CD4-positive, alpha-beta T cell (primary cell): ENCODE results near the gene RIC8B. TPM values are rescaled to one million over a fixed set of nuclear protein-coding genes. Genes with fewer than 3 reads are reported as not detected.

Experiments
- ATAC-seq: fragments of 200-7000 bp; cut with Tn5 transposase; one replicate; pipeline ENCODE4 v1.10.0; 2022; ENCODE audit warnings: mild to moderate bottlenecking; ENCODE audit not compliant: poor library complexity
- CTCF ChIA-PET: fragments of 350-600 bp; sonication (Branson Sonifier 250); formaldehyde crosslinking; loops from one replicate; lab custom pipeline; 2021; ENCODE audit warnings: antibody characterized with exemption, inconsistent platforms; lab: Charles Lee
- POLR2A ChIA-PET: fragments of 350-600 bp; sonication (Branson Sonifier 250); formaldehyde crosslinking; loops from one replicate; lab custom pipeline; 2021; ENCODE audit warnings: antibody characterized with exemption, inconsistent platforms; lab: Charles Lee
- DNase-seq, 14 experiments: peaks; one replicate each; pipeline ENCODE4 v3.0.0-alpha.2; 2013 to 2020; ENCODE audit warnings: mixed read lengths in 2 of 14
- H3K27ac ChIP-seq, 2 donors: one replicate each; pipeline versions ENCODE4 v1.5.1 to v1.7.0; 2013; ENCODE audit warnings: low read length in 2 of 2, low read depth in 1 of 2, mild to moderate bottlenecking in 1 of 2
- H3K27me3 ChIP-seq, 2 experiments: 1 replicate in 1 of 2; 2 replicates in 1 of 2; pipeline versions ENCODE4 v1.6.1 to v1.7.0; 2013; ENCODE audit warnings: low read length in 2 of 2, control low read depth in 1 of 2, mild to moderate bottlenecking in 1 of 2, moderate library complexity in 1 of 2; ENCODE audit not compliant: insufficient read depth in 2 of 2, control insufficient read depth in 1 of 2
- H3K36me3 ChIP-seq: one replicate; pipeline ENCODE4 v1.6.1; 2013; ENCODE audit warnings: low read length, control low read depth; ENCODE audit not compliant: insufficient read depth
- H3K4me1 ChIP-seq: one replicate; pipeline ENCODE4 v1.6.1; 2013; ENCODE audit warnings: low read length, control low read depth; ENCODE audit not compliant: insufficient read depth
- H3K4me3 ChIP-seq: one replicate; pipeline ENCODE4 v1.5.1; 2013; ENCODE audit warnings: mild to moderate bottlenecking, low read length, moderate library complexity
- H3K9me3 ChIP-seq, 2 experiments: 1 replicate in 1 of 2; 2 replicates in 1 of 2; pipeline versions ENCODE4 v1.6.1 to v1.7.0; 2013; ENCODE audit warnings: low read length in 2 of 2, mild to moderate bottlenecking in 2 of 2, control low read depth in 1 of 2, moderate library complexity in 1 of 2; ENCODE audit not compliant: control insufficient read depth in 1 of 2, insufficient read depth in 1 of 2
- H3K27ac Mint-ChIP-seq: one replicate; pipeline ENCODE4 v1.8.0; 2020; ENCODE audit warnings: mixed read lengths
- H3K27me3 Mint-ChIP-seq: one replicate; pipeline ENCODE4 v1.8.0; 2021; ENCODE audit warnings: mixed read lengths
- H3K36me3 Mint-ChIP-seq: one replicate; pipeline ENCODE4 v1.8.0; 2021; ENCODE audit warnings: low read depth, mixed read lengths
- H3K4me1 Mint-ChIP-seq: one replicate; pipeline ENCODE4 v1.8.0; 2021; ENCODE audit warnings: low read depth, mixed read lengths
- H3K4me3 Mint-ChIP-seq: one replicate; pipeline ENCODE4 v1.8.0; 2020; ENCODE audit warnings: mild to moderate bottlenecking, mixed read lengths
- H3K9me3 Mint-ChIP-seq: one replicate; pipeline ENCODE4 v1.8.0; 2020; ENCODE audit warnings: mixed read lengths
- intact Hi-C, 2 experiments: fragments of 100-400 bp; cut with DNase I in 1 of 2; cut with micrococcal nuclease in 1 of 2; formaldehyde crosslinking; loops; one replicate each; pipeline versions ENCODE4 v1.15.1 to v1.9.0; 2023 to 2025; cut with DNase I, micrococcal nuclease
- total RNA-seq, 174 experiments: library from RNA in 2 of 174; stranded (reverse) in 2 of 174; gene quantifications; one replicate each; pipeline ENCODE4 v1.2.3 and lab custom pipeline; 2021 to 2026
- TF ChIP-seq, protein P1 (sequence below): fragments of 200-600 bp; IDR thresholded peaks from one replicate; pipeline ENCODE4 v1.8.0; 2022; ENCODE audit warnings: antibody characterized with exemption, mild to moderate bottlenecking

RIC8B gene
- total RNA-seq, 2 experiments from 2014 or later, result 5.5 to 9.0 TPM

DNA sequence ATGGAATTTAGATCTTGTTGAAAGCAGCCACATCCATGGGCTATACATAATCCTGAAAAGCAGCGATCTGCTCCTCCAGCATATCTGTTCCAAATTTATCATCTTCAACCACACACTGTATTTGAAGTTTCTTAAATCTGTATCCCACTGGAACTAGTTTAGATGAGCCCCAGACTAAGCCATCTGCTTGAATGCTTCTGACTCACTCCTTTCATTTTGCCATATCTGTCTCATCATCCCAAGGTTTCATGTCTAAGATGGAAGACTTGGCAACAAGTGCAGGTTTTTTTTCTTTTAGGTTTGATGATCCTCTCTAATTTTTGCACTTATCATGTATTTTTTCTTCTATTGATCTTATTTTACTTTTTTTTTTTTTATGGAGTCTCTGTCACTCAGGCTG, 126.8 kb downstream of the RIC8B start:
- intact Hi-C loops, result no loop called here
- peaks cover 4 to 11% of the 10 kb centered on the region in 2 experiments for H3K27me3 ChIP-seq
- H3K4me1 ChIP-seq, result peaks cover 10% of the 10 kb centered on the region
- H3K9me3 Mint-ChIP-seq, result no peaks in the 10 kb centered on the region
- ChIA-PET CTCF (no interaction called here), POLR2A (no interaction called here)
- TF ChIP-seq, protein P1, sequence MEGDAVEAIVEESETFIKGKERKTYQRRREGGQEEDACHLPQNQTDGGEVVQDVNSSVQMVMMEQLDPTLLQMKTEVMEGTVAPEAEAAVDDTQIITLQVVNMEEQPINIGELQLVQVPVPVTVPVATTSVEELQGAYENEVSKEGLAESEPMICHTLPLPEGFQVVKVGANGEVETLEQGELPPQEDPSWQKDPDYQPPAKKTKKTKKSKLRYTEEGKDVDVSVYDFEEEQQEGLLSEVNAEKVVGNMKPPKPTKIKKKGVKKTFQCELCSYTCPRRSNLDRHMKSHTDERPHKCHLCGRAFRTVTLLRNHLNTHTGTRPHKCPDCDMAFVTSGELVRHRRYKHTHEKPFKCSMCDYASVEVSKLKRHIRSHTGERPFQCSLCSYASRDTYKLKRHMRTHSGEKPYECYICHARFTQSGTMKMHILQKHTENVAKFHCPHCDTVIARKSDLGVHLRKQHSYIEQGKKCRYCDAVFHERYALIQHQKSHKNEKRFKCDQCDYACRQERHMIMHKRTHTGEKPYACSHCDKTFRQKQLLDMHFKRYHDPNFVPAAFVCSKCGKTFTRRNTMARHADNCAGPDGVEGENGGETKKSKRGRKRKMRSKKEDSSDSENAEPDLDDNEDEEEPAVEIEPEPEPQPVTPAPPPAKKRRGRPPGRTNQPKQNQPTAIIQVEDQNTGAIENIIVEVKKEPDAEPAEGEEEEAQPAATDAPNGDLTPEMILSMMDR, result no peak
- H3K27ac Mint-ChIP-seq, result no peak overlapping the region
- DNase-seq (no peak), ATAC-seq (no peak)
- H3K36me3 Mint-ChIP-seq, result no peaks in the 10 kb centered on the region
- no peak overlapping the region for H3K27ac ChIP-seq
- H3K4me3 Mint-ChIP-seq, result no peak overlapping the region
- H3K9me3 ChIP-seq, result no peaks in the 10 kb centered on the region
- H3K4me1 Mint-ChIP-seq, result peaks cover under 1% of the 10 kb centered on the region
- no peaks in the 10 kb centered on the region for H3K36me3 ChIP-seq
- H3K27me3 Mint-ChIP-seq, result peaks cover 22% of the 10 kb centered on the region
- H3K4me3 ChIP-seq, result no peak overlapping the region

DNA sequence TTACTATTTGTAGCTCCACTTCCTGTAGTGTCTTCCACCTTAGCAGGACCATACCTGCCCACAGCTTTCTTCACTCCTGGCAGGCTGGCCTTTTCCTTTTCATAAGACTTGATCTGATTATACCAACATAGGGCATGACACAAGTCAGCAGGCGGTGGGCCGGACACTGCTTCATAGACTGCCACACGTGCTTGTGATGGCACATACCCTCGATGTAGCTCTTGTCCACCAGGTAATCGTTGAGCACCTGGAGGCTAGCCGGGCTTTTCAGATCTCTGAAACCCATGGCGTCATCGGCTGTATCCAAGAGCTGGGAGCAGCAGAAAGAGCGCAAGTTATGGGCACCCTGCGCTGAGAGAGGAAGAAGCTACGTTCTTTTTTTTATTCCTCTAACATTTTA, 127.6 kb downstream of the RIC8B start:
- H3K27ac Mint-ChIP-seq, result no peak overlapping the region
- intact Hi-C loops, result no loop called here
- Histone ChIP-seq H3K9me3 (no peaks in the 10 kb centered on the region), H3K27me3 (peaks cover 4 to 18% of the 10 kb centered on the region in 2 experiments), H3K4me1 (peaks cover 10% of the 10 kb centered on the region), H3K4me3 (no peak overlapping the region), H3K27ac (no peak overlapping the region), H3K36me3 (no peaks in the 10 kb centered on the region)
- H3K27me3 Mint-ChIP-seq, result peaks cover 22% of the 10 kb centered on the region
- H3K36me3 Mint-ChIP-seq, result no peaks in the 10 kb centered on the region
- POLR2A ChIA-PET, result no interaction called here
- H3K4me3 Mint-ChIP-seq, result no peak overlapping the region
- TF ChIP-seq, protein P1, result no peak
- no peak for DNase-seq
- no peak for ATAC-seq
- H3K4me1 Mint-ChIP-seq, result no peaks in the 10 kb centered on the region
- H3K9me3 Mint-ChIP-seq, result no peaks in the 10 kb centered on the region
- CTCF ChIA-PET, result interaction anchor here (0.5 kb wide), 1 partner anchor 129 kb away, joined by 3 read pairs; no protein-coding TSS in a partner anchor

DNA sequence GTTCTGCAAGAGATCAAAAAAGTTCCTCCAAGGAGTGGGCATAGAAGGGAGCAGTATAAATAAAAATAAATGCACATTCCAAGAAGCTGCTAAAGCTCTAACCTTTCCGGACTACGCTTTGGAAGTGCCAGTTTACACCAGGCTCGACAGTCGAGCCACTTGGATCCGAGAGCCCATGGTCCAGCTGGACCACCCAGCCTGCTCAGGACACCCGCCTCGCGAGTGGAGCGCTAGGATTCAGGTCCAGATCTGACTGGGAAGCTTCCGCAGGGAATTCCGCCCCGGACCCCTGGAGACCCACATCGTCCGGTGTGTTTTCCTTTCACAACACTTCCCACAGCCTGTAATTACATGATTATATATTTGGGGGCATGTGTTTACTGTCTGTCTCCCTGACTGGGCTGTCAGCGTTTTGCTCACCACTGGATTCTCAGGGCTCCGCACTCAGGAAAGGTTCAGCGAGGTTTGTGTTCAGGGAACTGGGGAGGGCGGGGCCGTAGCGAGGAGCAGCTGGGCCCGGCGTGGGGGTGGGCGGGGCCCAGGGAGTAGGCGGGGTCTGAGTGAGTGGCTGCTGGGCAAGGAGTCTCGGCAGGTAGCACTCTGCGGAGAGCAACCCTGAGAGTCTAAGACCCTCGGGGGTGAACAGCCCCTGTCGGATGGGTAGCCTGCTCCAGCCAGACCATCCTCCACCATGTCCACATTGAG, 128.9 kb downstream of the RIC8B start:
- Histone ChIP-seq H3K27ac (no peak overlapping the region), H3K36me3 (no peaks in the 10 kb centered on the region), H3K27me3 (peaks cover 4 to 18% of the 10 kb centered on the region in 2 experiments), H3K4me1 (peaks cover 10% of the 10 kb centered on the region), H3K4me3 (peak overlapping the region; percentile 35), H3K9me3 (no peaks in the 10 kb centered on the region)
- Mint-ChIP-seq H3K27ac (no peak overlapping the region), H3K36me3 (no peaks in the 10 kb centered on the region), H3K27me3 (peaks cover 33% of the 10 kb centered on the region), H3K4me3 (peak overlapping the region; percentile 26), H3K9me3 (no peaks in the 10 kb centered on the region), H3K4me1 (no peaks in the 10 kb centered on the region)
- TF ChIP-seq, protein P1, result no peak
- peak; percentile 99 for ATAC-seq
- intact Hi-C loops, result no loop called here
- CTCF ChIA-PET, result interaction anchor here (1.2 kb wide), 1 partner anchor 20 kb away, joined by 3 read pairs; no protein-coding TSS in a partner anchor
- POLR2A ChIA-PET, result no interaction called here
- peak; percentile 48 to 89 (median 74) for DNase-seq
